ENCODE measurements around the gene ITPR1.

DNA sequence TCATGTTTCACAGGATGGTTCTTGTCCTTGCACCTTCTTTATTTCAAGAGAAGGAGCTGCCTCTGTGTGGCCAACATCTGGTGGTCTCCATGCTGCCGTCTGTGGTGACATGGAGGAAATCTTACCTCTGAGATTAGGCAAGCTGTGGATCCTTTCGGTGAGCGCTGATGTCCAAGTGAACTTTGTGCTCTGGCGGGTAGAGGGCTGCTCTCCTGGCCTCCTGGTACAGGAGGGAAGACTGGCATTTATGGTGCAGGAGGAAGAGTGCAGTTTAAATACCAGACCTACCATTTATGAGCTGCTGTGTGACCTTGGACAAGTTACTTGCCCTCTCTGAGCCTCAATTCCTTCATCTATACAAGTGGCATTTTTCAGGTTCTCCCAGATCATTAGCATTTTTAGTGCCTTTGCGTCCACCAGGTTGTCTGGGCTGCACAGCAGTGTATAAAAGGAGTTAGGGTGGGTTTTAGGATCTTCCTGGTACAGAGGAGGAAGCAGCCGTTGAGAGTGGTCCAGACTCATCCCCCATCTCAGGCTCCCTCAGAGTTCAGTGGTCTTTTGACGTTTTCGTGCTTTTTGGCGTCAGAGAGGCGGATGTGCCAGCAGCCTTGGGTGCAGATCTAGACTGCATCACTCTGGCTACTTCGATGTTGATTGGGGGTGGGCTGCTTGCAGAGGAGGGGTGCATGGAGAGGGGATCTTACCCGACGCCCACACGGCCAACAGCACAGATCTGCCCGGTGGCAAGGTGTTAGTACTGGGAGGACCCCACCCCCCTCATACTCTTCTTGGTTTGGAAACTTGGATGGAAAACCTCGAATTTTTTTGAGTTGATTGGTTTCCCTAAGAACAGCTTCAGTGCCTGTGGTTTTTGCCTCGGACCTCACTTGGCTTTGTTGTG lies 162.2 kb downstream of the ITPR1 start:
- TF ChIP-seq, protein P1, sequence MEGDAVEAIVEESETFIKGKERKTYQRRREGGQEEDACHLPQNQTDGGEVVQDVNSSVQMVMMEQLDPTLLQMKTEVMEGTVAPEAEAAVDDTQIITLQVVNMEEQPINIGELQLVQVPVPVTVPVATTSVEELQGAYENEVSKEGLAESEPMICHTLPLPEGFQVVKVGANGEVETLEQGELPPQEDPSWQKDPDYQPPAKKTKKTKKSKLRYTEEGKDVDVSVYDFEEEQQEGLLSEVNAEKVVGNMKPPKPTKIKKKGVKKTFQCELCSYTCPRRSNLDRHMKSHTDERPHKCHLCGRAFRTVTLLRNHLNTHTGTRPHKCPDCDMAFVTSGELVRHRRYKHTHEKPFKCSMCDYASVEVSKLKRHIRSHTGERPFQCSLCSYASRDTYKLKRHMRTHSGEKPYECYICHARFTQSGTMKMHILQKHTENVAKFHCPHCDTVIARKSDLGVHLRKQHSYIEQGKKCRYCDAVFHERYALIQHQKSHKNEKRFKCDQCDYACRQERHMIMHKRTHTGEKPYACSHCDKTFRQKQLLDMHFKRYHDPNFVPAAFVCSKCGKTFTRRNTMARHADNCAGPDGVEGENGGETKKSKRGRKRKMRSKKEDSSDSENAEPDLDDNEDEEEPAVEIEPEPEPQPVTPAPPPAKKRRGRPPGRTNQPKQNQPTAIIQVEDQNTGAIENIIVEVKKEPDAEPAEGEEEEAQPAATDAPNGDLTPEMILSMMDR (IDR thresholded peaks at IDR 0.05) = no peak
- TF ChIP-seq POLR2A (IDR thresholded peaks at IDR 0.05) = no peak
